Suppressor macrophage (primary cell): ENCODE data around the gene AP1AR.

Experiments
- DNase-seq, 4 experiments: peaks; one replicate each; pipeline ENCODE4 v3.0.0-alpha.2; 2020 to 2022

AP1AR gene

GRCh38 chr4:112222219-112222955, 9.2 kb upstream of the AP1AR start:
- no peak for DNase-seq

GRCh38 chr4:112225157-112225556, 6.4 kb upstream of the AP1AR start:
- DNase-seq, result no peak

- peak; percentile 99 to 100 (median 99) for DNase-seq
Observed at GRCh38 chr4:112230879-112231778, 458 bp upstream of the AP1AR start.

GRCh38 chr4:112234952-112235609, 3.5 kb downstream of the AP1AR start:
- DNase-seq, result peak; percentile 70 to 85 (median 80)

GRCh38 chr4:112236040-112236439, 4.5 kb downstream of the AP1AR start:
- no peak for DNase-seq

- no peak for DNase-seq
Observed at GRCh38 chr4:112238833-112239232, 7.2 kb downstream of the AP1AR start.

- no peak for DNase-seq
Observed at GRCh38 chr4:112245383-112245782, 13.8 kb downstream of the AP1AR start.

- DNase-seq, result no peak
Observed at GRCh38 chr4:112247021-112247420, 15.4 kb downstream of the AP1AR start.

GRCh38 chr4:112251019-112251643, 19.5 kb downstream of the AP1AR start:
- no peak for DNase-seq

- no peak for DNase-seq
Observed at GRCh38 chr4:112252234-112252633, 20.6 kb downstream of the AP1AR start.

- peak in 3 of 4 experiments; percentile 29 to 45 (median 43) for DNase-seq
Observed at GRCh38 chr4:112253382-112254000, 21.9 kb downstream of the AP1AR start.

- DNase-seq, result no peak
Observed at GRCh38 chr4:112257098-112257497, 25.5 kb downstream of the AP1AR start.

GRCh38 chr4:112266823-112267222, 35.2 kb downstream of the AP1AR start:
- peak in 2 of 4 experiments; percentile 46 to 49 for DNase-seq

GRCh38 chr4:112270051-112270450, 38.5 kb downstream of the AP1AR start:
- DNase-seq, result no peak

GRCh38 chr4:112270640-112271421, 39.2 kb downstream of the AP1AR start:
- no peak for DNase-seq

GRCh38 chr4:112272292-112272691, 40.7 kb downstream of the AP1AR start:
- DNase-seq, result no peak

- no peak for DNase-seq
Observed at GRCh38 chr4:112274959-112275358, 43.4 kb downstream of the AP1AR start.

GRCh38 chr4:112276113-112276512, 44.5 kb downstream of the AP1AR start:
- DNase-seq, result no peak

GRCh38 chr4:112277220-112277619, 45.6 kb downstream of the AP1AR start:
- no peak for DNase-seq

- no peak for DNase-seq
Observed at GRCh38 chr4:112277705-112278448, 46.3 kb downstream of the AP1AR start.
